ENCODE measurements around the gene MAP2K7.

MAP2K7 gene

DNA sequence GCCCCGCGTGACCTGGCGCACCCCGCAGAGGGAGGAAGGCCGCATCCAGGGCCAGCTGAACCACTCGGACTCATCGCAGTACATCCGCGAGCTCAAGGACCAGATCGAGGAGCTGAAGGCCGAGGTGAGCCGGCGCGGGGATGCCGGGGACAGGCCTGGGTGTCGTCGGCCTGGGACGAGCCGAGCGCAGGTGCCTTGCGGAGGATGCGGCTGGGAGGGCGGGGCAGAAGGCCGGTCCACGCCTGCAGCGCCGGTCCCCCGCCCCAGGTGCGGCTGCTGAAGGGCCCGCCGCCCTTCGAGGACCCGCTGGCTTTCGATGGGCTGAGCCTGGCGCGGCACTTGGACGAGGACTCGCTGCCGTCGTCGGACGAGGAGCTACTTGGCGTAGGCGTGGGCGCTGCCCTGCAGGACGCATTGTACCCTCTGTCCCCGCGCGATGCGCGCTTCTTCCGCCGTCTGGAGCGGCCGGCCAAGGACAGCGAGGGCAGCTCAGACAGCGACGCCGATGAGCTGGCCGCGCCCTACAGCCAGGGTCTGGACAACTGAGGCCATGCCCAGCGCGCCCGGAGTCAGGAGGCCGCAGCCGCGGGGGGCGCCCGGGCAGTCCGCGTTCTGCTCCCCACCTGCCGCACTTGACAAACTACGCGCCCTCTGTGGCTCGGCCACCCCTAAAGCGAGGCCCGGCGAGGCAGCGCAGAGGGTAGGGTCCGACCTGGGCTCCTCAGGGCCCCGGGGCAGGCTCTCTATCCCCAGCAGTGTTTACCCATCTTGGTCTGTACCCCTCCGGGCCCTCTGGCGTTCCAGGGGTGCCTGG lies 40.3 kb upstream of the MAP2K7 start:
- Mint-ChIP-seq H3K9me3 (no peaks in the 10 kb centered on the region), H3K27ac (peak overlapping the region in 1 of 2 donors; percentile 34), H3K4me1 (peaks cover 42% of the 10 kb centered on the region), H3K27me3 (peaks cover 71% of the 10 kb centered on the region), H3K4me3 (peak overlapping the region in 1 of 2 donors; percentile 46)
- ATAC-seq (peak; percentile 8), DNase-seq (no peak)

DNA sequence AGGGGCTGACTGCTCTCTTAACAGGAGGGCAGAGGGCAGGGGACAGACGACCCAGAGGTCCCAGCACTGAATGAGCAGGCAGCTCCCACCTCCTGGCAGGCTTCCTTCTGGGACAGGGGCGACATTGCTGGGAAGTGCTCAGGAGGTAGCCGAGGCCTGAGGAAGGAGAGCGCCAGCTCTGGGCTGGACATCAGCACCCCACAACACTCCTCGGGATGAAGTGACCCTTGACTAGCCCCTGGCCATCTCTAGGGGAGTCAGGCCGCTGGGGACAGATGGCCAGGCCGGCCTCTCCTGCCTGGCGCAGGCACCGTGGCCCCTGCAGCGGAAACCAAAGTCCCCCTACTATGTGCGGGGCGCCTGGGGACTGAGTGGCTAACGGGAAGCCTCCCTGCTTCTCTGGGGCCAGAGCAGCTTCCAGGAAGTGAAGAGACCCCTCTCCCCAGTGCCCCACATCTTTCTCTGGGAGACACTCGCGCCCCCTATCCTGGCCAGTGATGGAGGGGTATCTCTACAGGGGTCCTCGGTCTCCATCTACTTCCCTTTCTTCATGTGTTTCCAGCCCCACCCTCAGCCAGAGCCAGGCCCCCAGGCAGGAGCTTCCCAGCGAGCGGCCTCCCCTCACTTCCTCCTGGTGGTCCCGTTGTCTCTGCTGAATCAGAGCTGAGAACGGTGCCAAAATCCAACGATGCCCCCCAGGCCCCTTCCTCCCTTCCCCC lies 39.5 kb upstream of the MAP2K7 start:
- DNase-seq: no peak
- no peak for ATAC-seq
- Mint-ChIP-seq H3K4me1 (peaks cover 50% of the 10 kb centered on the region), H3K27ac (no peak overlapping the region), H3K4me3 (peak overlapping the region in 1 of 2 donors; percentile 46), H3K9me3 (no peaks in the 10 kb centered on the region), H3K27me3 (peaks cover 71% of the 10 kb centered on the region)

DNA sequence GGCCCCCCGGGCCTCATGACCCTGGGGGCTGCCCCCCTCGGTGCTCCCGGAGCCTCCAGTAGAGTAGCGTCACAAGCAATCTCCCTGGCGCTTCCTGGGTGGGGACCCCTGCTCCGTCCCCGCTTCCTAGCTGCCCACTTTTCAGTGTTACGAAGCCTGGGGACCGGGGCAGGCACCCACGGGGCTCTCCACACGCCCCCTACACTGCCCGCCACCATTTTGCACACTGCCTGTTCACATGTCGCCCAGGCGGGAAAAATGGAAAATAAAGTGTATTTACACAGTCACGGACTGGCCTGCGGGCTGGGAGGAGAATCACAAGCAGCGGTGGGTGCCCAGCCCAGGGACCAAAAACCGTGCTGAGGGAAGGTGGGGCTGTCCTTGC lies 39.0 kb upstream of the MAP2K7 start:
- ATAC-seq (no peak), DNase-seq (no peak)
- peaks cover 53% of the 10 kb centered on the region for H3K4me1 Mint-ChIP-seq
- H3K9me3 Mint-ChIP-seq: no peaks in the 10 kb centered on the region
- no peak overlapping the region for H3K27ac Mint-ChIP-seq
- no peak overlapping the region for H3K4me3 Mint-ChIP-seq
- H3K27me3 Mint-ChIP-seq: peaks cover 71% of the 10 kb centered on the region

DNA sequence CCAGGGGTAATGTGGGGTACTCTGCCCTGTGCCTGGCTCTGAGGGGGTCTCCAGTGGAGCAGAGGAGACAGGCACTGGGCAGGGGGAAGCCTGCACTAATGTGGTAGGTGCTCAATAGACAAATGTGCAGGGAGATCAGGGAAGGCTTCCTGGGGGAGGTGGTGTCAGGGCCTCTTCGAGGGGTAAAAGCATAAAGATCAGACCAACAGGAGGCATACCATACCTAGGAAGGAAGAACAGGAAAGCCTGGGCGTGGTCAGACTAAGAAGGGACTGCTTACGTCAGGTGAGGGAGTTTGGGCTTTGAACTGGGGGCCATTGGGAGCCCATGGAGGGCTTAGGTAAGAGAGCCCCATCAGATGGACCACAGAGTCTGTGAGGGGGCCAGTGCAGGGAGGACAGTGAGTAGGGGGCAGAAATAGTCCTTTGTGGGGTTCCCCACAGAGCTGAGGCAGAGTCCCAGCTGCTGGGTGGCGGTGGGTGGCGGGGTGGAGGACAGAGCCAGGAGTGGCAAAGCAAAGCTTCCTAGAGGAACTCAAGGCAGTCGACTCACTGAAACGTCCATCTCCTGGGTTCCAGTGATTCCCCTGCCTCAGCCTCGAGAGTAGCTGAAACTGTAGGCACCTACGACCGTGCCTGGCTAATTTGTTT lies 38.3 kb upstream of the MAP2K7 start:
- Mint-ChIP-seq H3K9me3 (no peaks in the 10 kb centered on the region), H3K4me1 (peaks cover 60% of the 10 kb centered on the region), H3K27me3 (peaks cover 67% of the 10 kb centered on the region), H3K4me3 (peak overlapping the region in 1 of 2 donors; percentile 14), H3K27ac (peak overlapping the region in 1 of 2 donors; percentile 83)
- ATAC-seq (no peak), DNase-seq (no peak)

DNA sequence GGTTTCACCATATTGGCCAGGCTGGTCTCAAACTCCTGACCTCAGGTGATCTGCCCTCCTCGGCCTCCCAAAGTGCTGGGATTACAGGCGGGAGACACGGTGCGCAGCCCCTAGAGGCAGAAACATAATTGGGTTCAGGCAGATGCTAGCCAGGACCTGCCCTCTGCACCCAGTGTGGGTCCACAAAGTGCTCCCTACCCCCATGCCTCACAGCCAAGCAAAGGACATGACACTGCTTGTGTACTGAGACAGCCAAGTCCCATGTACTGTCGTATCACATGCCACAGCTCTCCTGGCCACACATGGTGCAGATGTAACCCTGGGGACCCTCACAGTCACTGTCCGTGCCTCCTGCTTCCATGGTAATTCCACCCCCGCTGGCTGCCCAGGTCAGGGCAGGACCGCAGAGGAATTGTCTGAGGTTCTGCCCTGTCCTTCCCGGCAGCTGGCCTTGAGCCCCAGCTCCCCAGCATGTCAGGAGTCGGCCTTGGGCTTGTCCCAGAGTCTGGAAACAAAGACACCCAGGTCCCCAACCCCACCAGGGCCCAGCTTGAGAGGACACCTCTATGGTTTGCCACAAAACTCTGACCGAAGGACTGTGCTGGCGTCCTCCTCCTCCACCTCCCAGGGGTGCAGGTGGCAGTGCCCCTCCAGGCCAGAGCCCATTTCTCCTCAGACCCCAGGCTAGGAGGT lies 37.1 kb upstream of the MAP2K7 start:
- DNase-seq: no peak
- H3K4me1 Mint-ChIP-seq: peaks cover 64% of the 10 kb centered on the region
- H3K4me3 Mint-ChIP-seq: no peak overlapping the region
- H3K27ac Mint-ChIP-seq: no peak overlapping the region
- no peak for ATAC-seq
- H3K27me3 Mint-ChIP-seq: peaks cover 63% of the 10 kb centered on the region
- no peaks in the 10 kb centered on the region for H3K9me3 Mint-ChIP-seq

DNA sequence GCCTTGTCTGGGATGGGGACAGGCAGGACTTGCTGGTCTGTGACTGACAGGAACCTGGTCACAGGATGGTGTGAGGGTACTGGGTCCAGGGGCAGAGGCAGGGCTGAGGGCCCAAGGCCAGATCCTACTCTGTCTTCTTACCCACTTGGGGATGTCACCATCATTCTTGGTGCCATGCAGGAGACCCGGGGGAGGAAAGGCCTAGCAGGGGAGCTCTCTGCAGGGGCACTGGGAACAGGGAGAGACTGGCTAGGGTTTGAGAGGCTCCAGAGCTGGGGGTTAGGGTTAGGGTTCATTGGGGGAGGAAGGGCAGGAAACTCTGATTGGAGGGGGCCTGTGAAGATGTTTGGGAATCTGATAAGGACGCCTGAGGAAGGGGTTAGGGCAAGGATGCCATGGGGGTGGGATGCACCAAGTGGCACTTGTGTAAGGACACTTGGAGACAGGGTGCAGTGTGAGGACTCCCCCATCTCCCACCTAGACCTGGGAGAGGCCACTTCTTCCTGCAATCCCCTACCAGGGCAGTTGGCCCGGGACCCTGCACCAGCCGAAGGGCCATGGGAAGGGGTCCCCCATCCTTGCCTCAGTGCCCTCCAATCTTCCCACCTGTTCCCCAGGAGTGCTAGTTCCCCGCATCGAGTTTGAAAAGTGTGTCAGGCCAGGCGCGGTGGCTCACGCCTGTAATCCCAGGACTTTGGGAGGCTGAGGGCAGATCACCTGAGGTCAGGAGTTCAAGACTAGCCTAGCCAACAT lies 36.4 kb upstream of the MAP2K7 start:
- H3K4me3 Mint-ChIP-seq: no peak overlapping the region
- H3K27me3 Mint-ChIP-seq: peaks cover 63% of the 10 kb centered on the region
- H3K4me1 Mint-ChIP-seq: peaks cover 64% of the 10 kb centered on the region
- H3K9me3 Mint-ChIP-seq: no peaks in the 10 kb centered on the region
- ATAC-seq: no peak
- no peak for DNase-seq
- peak overlapping the region in 1 of 2 donors; percentile 37 for H3K27ac Mint-ChIP-seq

DNA sequence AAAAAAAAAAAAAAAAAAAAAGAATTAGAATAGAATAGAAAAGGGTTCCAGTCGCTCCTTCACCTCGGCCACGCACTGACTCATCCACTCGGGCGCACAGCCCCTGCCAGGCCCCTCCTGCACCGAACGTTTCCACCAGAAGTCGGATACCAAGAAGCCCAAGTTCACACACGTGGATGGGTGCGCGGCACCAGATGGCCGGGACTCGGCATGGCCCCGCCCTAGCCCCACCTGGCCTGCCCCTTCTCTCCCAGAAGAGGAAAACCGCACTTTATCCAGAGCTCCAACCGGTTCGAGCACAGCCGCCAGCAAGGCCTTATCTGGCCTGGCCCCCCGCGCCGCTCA lies 35.4 kb upstream of the MAP2K7 start:
- Mint-ChIP-seq H3K4me1 (peaks cover 69% of the 10 kb centered on the region), H3K4me3 (peak overlapping the region; percentile 86 to 92), H3K27ac (peak overlapping the region in 1 of 2 donors; percentile 82), H3K9me3 (no peaks in the 10 kb centered on the region), H3K27me3 (peaks cover 67% of the 10 kb centered on the region)
- no peak for DNase-seq
- no peak for ATAC-seq

DNA sequence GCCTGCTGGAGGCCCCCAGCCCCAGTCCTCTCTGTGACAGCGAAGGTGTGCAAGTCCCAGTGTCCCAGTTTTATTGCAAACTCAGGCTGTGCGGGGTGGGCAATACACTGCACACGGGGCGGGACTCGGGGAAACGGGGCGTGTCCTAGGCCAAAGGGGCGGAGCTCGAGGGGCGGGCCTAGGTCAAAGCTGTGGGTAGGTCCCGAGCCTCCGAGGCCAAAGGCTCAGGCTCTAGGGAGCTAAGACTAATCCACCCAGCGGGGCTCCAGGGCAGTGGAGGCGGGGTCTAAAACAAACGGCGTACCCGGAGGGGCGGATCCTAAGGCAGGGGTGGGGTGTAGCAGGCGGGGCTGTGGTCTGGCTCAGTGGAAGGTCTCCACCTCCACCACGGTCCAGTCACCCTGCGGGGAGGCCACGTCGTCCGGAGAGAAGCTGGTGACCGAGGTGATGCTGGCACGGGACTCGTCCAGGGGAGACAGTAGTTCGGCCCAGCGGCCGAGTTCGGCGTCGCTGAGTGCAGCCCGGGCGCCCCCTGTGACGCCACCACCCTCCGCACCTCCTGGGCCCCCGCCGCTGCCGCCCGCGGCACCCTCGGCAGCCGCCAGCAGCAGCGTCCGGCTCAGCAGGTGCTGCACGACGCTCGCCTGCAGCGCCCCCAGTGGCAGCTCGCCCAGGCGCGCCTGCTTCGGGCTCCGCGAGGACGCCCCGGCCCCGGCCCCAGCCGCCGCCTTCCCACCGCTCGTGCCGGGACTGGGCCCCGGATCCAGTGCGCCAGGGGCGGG lies 34.8 kb upstream of the MAP2K7 start:
- DNase-seq: peak; percentile 88 to 93
- Mint-ChIP-seq H3K9me3 (no peaks in the 10 kb centered on the region), H3K27ac (peak overlapping the region in 1 of 2 donors; percentile 82), H3K4me1 (peaks cover 72% of the 10 kb centered on the region), H3K4me3 (peak overlapping the region; percentile 86 to 92), H3K27me3 (peaks cover 67% of the 10 kb centered on the region)
- peak; percentile 87 for ATAC-seq

DNA sequence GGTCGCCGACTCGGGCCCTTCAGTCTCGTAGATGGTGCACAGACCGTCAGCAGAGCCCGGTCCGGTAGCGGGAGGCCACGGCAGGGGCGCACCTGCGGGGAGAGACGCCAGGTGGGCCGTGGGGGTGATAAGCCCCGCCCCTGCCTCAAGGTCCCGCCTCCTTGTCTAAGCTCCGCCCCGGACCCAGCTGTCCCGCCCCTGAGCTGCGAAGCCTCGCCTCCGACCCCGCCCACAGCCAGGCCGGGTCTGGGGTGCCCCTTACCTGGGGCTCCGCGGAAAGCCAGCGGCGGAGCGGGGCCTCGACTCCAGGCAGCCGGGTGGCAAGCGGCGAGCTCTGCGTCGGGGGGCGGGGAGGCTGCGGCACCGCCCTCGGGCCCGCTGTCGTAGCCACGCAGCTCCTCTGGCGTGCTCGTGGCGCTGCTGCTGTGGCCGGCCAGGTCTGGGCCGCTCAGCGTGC lies 34.2 kb upstream of the MAP2K7 start:
- Mint-ChIP-seq H3K4me3 (peak overlapping the region; percentile 83 to 92), H3K4me1 (peaks cover 69% of the 10 kb centered on the region), H3K27me3 (peaks cover 65% of the 10 kb centered on the region), H3K9me3 (no peaks in the 10 kb centered on the region), H3K27ac (no peak overlapping the region)
- DNase-seq (peak; percentile 83 to 91), ATAC-seq (peak; percentile 68)

DNA sequence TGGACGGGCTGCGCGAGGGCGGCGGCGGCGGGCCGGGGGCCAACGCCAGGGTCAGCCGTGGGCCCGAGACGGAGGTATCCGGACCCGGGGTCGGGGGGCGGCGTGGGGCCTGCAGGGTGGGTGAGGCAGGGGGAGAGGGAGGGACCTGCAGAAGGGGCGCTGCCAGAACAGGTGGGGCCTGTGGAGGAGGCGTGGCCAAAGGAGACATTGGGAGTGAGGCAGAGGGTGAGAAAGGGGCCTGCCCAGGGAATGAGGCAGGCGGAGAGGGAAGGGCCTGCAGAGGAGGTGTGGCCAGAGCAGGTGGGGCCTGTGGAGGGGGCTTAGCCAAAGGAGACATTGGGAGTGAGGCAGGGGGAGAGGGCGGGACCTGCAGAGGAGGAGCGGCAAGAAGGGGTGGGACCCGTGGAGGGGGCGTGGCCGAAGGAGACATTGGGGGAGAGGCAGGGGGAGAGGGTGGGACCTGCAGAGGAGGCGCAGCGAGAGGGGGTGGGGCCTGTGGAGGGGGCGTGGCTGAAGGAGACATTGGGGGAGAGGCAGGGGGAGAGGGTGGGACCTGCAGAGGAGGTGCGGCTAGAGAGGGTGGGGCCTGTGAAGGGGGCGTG lies 33.7 kb upstream of the MAP2K7 start:
- H3K9me3 Mint-ChIP-seq: no peaks in the 10 kb centered on the region
- DNase-seq (peak; percentile 47 to 64), ATAC-seq (no peak)
- H3K27ac Mint-ChIP-seq: no peak overlapping the region
- peaks cover 65% of the 10 kb centered on the region for H3K27me3 Mint-ChIP-seq
- H3K4me1 Mint-ChIP-seq: peaks cover 68% of the 10 kb centered on the region
- peak overlapping the region; percentile 69 to 77 for H3K4me3 Mint-ChIP-seq

DNA sequence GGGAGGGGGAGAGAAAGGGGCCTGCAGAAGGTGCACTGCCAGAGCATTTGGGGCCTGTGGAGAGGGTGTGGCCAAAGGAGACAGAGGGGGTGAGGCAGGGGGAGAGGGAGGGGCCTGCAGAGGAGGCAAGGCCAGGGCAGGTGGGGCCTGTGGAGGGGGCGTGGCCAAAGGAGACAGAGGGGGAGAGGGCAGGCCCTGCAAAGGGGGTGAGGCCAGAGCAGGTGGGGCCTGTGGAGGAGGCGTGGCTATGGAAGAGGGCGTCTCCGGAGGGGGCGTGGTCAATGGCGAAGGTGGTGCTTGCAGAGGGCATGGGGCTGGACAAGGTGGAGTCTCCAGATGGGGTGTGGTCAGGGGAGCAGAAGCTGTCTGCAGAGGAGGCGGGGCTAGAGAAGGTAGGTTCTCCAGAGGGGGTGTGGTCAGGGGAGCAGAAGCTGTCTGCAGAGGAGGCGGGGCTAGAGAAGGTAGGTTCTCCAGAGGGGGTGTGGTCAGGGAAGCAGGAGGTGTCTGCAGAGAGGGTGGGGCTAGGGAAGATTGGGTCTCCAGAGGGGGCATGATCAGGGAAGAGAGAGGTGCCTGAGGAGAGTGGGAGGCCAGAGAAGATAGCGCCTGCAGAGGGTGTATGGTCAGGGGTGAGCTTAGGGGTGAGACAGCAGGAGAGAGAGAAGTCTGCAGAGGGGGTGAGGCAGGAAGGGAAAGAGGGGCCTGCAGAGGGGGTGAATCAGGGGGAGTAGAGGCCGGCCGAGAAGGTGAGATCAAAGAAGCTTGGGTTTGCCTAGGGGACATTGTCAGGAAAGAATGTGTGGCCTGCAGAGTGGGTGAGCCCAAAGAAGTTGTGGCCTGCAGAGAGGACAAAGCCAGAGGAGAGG lies 32.9 kb upstream of the MAP2K7 start:
- no peak for ATAC-seq

DNA sequence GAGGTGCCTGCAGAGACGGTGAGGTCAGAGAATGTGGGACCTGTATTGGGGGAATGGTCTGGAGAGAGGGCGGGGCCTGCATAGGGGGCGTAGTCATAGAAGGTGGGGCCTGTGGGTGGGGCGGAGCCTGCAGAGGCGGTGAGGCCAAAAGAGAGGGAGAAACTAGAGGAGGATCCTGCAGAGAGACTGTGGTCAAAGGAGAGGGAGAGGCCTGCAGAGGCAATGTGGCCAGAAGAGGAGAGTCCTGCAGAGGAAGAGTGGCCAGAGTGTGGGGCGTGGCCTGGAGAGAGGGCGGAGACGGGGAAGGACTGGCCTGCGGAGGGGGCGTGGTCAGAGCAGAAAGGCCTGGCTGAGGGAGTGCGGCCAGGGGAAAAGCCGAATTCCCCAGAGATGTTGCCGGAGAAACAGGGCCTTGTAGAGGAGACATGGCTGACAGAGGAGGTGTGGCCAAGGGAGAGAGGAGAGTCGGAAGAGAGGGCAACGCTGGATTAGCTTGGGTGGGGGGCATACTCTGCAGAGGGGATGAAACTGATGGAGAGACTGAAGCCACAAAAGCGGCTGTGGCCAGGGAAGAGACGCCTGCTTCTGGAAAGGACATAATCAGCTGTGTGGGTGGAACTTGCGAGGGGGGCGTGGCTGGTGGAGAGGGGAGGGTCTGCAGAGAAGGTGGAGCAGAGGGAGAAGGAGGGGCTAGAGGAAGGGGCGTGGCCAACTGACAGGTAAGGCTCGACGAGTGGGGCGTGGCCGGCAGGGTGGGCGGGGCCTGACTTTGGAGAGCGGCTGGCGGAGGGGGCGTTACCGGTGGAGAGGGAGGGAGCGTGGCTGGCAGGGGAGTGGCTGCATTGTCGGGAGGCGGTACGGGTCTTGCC lies 32.0 kb upstream of the MAP2K7 start:
- H3K4me3 Mint-ChIP-seq: peak overlapping the region; percentile 65 to 69
- DNase-seq: peak; percentile 86 to 89
- ATAC-seq: peak; percentile 4
- H3K27ac Mint-ChIP-seq: peak overlapping the region in 1 of 2 donors; percentile 72
- H3K4me1 Mint-ChIP-seq: peaks cover 61% of the 10 kb centered on the region
- peaks cover 60% of the 10 kb centered on the region for H3K27me3 Mint-ChIP-seq
- no peaks in the 10 kb centered on the region for H3K9me3 Mint-ChIP-seq

More for the DNA sequence above, 32.9 kb upstream of the MAP2K7 start:
- Mint-ChIP-seq H3K4me3 (peak overlapping the region; percentile 65 to 77), H3K9me3 (no peaks in the 10 kb centered on the region), H3K27ac (peak overlapping the region in 1 of 2 donors; percentile 72), H3K4me1 (peaks cover 61% of the 10 kb centered on the region), H3K27me3 (peaks cover 65% of the 10 kb centered on the region)
- peak; percentile 71 to 76 for DNase-seq

Data from stimulated activated naive CD8-positive, alpha-beta T cell treated with anti-CD3 and anti-CD28 coated beads, Interleukin-15, amount 100 ng/mL, for 72 hours (primary cell).